ENCODE data around the gene ETHE1. TPM values are rescaled to one million over a fixed set of nuclear protein-coding genes. Genes with fewer than 3 reads are reported as not detected.
"Not testable (repeated sequence)": the region's sequence is repeated elsewhere in the genome, so short reads cannot be mapped to it uniquely, and the experiment has no call there.

ETHE1 gene
- polyA plus RNA-seq, 3 donors, result 25.5 to 30.8 (median 28.3) TPM

- DNase-seq, result no peak
Measured at GRCh38 chr19:43532571-43532961, 5.6 kb upstream of the ETHE1 start.

GRCh38 chr19:43527860-43528622 lies 1.0 kb upstream of the ETHE1 start:
- peak; percentile 62 for DNase-seq

- no peak for DNase-seq
Measured at GRCh38 chr19:43525836-43526771, 897 bp downstream of the ETHE1 start.

- no peak for DNase-seq
Measured at GRCh38 chr19:43524922-43525835, 1.8 kb downstream of the ETHE1 start.

- DNase-seq, result not testable (repeated sequence)
Measured at GRCh38 chr19:43523696-43524095, 3.3 kb downstream of the ETHE1 start.

- no peak for DNase-seq
Measured at GRCh38 chr19:43522929-43523328, 4.1 kb downstream of the ETHE1 start.

GRCh38 chr19:43519436-43520088 lies 7.4 kb downstream of the ETHE1 start:
- peak; percentile 87 for DNase-seq

GRCh38 chr19:43518051-43518450 lies 8.9 kb downstream of the ETHE1 start:
- DNase-seq, result no peak

- not testable (repeated sequence) for DNase-seq
Measured at GRCh38 chr19:43512399-43512798, 14.6 kb downstream of the ETHE1 start.

GRCh38 chr19:43511324-43511723 lies 15.7 kb downstream of the ETHE1 start:
- DNase-seq, result no peak

- DNase-seq, result no peak
Measured at GRCh38 chr19:43510713-43511112, 16.3 kb downstream of the ETHE1 start.

- no peak for DNase-seq
Measured at GRCh38 chr19:43507880-43508279, 19.1 kb downstream of the ETHE1 start.

GRCh38 chr19:43506629-43507028 lies 20.4 kb downstream of the ETHE1 start:
- DNase-seq, result no peak

GRCh38 chr19:43505941-43506340 lies 21.1 kb downstream of the ETHE1 start:
- DNase-seq, result no peak

- DNase-seq, result no peak
Measured at GRCh38 chr19:43505186-43505456, 21.9 kb downstream of the ETHE1 start.

- no peak for DNase-seq
Measured at GRCh38 chr19:43504426-43505185, 22.4 kb downstream of the ETHE1 start, which contains the start of gene PHLDB3. Gene PHLDB3 (minus strand): TSS chr19:43504746. CDS start chr19:43504118, 628 bp downstream.

GRCh38 chr19:43503501-43504425 lies 23.2 kb downstream of the ETHE1 start:
- peak; percentile 94 for DNase-seq

GRCh38 chr19:43502419-43502976 lies 24.5 kb downstream of the ETHE1 start:
- DNase-seq, result no peak
